ENCODE results near the gene RBM4.

Gene RBM4

DNA sequence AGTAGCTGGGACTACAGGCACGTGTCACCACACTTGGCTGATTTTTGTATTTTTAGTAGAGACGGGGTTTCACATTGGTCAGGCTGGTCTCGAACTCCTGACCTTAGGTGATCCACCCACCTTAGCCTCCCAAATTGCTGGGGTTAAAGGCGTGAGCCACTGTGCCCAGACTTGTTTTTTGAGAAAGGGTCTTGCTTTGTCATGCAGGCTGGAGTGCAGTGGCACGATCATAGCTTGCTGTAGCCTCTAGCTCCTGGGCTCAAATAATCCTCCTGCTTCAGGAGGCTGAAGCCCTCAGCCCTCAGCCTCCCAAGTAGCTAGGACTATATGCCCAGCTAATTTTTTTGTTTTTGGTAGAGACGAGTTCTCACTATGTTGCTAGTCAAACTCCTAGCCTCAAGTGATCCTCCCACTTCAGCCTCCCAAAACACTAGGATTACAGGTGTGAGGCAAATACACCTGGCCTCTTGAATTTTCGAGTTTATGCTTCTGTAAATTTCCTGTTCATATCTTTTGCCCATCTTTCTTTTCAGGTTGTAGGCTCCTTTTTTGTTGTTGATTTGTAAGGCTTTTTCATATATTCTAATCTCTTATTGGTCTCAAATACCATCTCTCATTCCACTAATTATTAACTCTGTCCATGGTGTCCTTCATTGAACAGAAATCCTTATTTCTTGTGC lies 42.6 kb downstream of the RBM4 start:
- H3K27ac ChIP-seq (ENCODE audit: low read length) = no peak overlapping the region
- no peak overlapping the region for H3K4me3 ChIP-seq (ENCODE audit: low read length)
- peaks cover 2% of the 10 kb centered on the region; the same call in 1 of the 2 replicates for H4K20me1 ChIP-seq (ENCODE audit: insufficient read depth, low read length)
- H3K79me2 ChIP-seq (ENCODE audit: low read length) = peaks cover 12% of the 10 kb centered on the region
- peaks cover 13% of the 10 kb centered on the region for H3K4me1 ChIP-seq (ENCODE audit: low read length)
- H2AFZ ChIP-seq (ENCODE audit: low read depth, low read length) = no peak overlapping the region
- no peaks in the 10 kb centered on the region for H3K27me3 ChIP-seq (ENCODE audit: low read depth, low read length)
- TF ChIP-seq EZH2phosphoT487 (IDR thresholded peaks at IDR 0.05; ENCODE audit: low read depth) = no peak
- TF ChIP-seq, protein P1, sequence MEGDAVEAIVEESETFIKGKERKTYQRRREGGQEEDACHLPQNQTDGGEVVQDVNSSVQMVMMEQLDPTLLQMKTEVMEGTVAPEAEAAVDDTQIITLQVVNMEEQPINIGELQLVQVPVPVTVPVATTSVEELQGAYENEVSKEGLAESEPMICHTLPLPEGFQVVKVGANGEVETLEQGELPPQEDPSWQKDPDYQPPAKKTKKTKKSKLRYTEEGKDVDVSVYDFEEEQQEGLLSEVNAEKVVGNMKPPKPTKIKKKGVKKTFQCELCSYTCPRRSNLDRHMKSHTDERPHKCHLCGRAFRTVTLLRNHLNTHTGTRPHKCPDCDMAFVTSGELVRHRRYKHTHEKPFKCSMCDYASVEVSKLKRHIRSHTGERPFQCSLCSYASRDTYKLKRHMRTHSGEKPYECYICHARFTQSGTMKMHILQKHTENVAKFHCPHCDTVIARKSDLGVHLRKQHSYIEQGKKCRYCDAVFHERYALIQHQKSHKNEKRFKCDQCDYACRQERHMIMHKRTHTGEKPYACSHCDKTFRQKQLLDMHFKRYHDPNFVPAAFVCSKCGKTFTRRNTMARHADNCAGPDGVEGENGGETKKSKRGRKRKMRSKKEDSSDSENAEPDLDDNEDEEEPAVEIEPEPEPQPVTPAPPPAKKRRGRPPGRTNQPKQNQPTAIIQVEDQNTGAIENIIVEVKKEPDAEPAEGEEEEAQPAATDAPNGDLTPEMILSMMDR (IDR thresholded peaks at IDR 0.05; ENCODE audit: low read depth, low read length) = no peak
- no peak overlapping the region for H3K9ac ChIP-seq (ENCODE audit: low read length)
- H3K9me3 ChIP-seq (ENCODE audit: insufficient read depth, low read length) = no peaks in the 10 kb centered on the region
- peaks cover 11% of the 10 kb centered on the region for H3K36me3 ChIP-seq (replicated peaks; ENCODE audit: low read depth, low read length)
- H3K4me2 ChIP-seq (ENCODE audit: low read length) = no peak overlapping the region

DNA sequence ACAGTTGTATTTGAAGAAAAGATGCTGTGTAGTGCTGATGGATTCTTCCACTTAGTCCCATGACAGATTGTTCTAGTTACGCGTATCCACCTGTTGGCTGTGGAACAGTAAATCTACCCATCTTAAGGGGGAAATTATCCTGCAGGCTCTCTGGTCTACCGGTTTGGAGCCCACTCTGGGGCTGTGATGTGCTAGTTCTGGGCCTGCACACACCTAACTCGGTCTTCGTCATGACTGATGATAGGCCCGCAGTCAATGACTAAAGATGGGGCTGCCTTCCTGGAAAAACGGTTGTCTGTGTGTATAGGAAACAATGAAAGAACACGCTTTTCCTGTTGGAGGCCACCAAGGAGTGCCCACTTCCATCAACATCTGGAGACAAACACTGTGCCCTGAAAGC lies 45.4 kb downstream of the RBM4 start:
- no peaks in the 10 kb centered on the region for H3K27me3 ChIP-seq (ENCODE audit: low read depth, low read length)
- H3K79me2 ChIP-seq (ENCODE audit: low read length) = no peaks in the 10 kb centered on the region
- H3K4me3 ChIP-seq (ENCODE audit: low read length) = no peak overlapping the region
- H3K4me2 ChIP-seq (ENCODE audit: low read length) = no peak overlapping the region
- H2AFZ ChIP-seq (ENCODE audit: low read depth, low read length) = no peak overlapping the region
- no peaks in the 10 kb centered on the region for H4K20me1 ChIP-seq (ENCODE audit: insufficient read depth, low read length)
- peaks cover 22% of the 10 kb centered on the region for H3K36me3 ChIP-seq (replicated peaks; ENCODE audit: low read depth, low read length)
- no peak overlapping the region for H3K27ac ChIP-seq (ENCODE audit: low read length)
- TF ChIP-seq EZH2phosphoT487 (IDR thresholded peaks at IDR 0.05; ENCODE audit: low read depth) = no peak
- TF ChIP-seq, protein P1 (IDR thresholded peaks at IDR 0.05; ENCODE audit: low read depth, low read length) = no peak
- H3K4me1 ChIP-seq (ENCODE audit: low read length) = peaks cover 1% of the 10 kb centered on the region; the same call in 1 of the 2 replicates
- H3K9me3 ChIP-seq (ENCODE audit: insufficient read depth, low read length) = no peaks in the 10 kb centered on the region
- no peak overlapping the region for H3K9ac ChIP-seq (ENCODE audit: low read length)

DNA sequence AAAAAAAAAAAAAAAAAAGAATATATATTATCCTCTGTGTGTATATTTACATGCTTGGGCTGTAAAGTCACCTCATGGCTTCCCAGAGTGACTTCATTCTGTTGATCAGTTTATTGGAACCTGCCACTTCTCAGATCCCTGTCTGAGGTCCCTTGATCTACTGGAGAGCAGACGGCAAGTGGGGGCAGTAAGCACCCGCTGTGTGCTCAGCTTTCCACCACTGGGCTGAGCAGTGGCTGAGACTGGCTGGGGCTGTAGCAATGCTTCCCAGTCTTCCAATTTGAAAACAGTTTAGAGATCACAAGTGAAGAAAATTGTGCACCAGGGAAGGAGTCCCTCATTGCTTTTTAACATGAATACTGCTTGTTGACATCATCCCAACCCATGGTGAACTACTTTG lies 46.1 kb downstream of the RBM4 start:
- H3K36me3 ChIP-seq (replicated peaks; ENCODE audit: low read depth, low read length) = peaks cover 22% of the 10 kb centered on the region
- H4K20me1 ChIP-seq (ENCODE audit: insufficient read depth, low read length) = no peaks in the 10 kb centered on the region

DNA sequence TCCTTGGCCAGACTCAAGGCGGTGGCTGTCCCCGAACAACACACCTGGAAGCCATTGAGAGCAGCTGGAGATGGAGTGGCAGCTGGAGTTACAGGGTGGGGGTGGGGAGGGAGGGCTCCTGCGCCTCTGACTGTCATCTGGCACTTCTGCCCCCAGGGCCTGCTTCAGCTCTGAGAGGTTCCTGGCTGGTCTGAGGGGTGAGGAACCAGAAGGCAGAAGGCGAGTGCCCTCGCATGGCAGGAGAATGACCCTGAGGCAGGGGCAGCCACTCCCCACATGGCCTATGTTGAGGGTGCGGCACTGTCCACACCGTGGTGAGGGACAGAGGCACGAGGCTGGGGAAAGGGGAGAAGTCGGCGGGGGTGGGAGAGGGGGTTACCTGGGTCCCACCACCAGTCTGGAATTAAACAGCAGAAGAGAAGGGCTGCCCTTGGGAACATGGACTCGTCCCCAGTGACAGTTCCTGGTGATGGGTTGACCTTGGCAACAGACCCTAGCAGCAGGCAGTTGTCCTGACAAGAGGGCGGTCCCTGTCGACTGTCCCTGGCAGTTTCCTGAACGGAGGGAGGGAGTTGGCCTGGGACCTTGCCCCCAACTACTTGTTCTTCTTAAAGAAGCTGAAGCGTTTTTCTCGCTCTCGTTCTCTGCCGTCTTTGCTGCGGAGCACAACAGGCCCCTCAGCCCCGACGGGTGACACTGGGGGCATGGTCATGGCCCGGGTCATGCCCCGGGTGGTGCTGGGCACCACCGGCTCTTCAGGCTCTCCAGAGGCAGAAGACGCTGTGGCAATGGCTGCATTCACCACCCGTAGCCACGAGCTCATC lies 47.0 kb downstream of the RBM4 start:
- no peaks in the 10 kb centered on the region for H3K79me2 ChIP-seq (ENCODE audit: low read length)
- H3K36me3 ChIP-seq (replicated peaks; ENCODE audit: low read depth, low read length) = peaks cover 25% of the 10 kb centered on the region
- no peaks in the 10 kb centered on the region for H4K20me1 ChIP-seq (ENCODE audit: insufficient read depth, low read length)
- no peak overlapping the region for H3K4me3 ChIP-seq (ENCODE audit: low read length)
- no peak overlapping the region for H3K27ac ChIP-seq (ENCODE audit: low read length)
- H3K4me1 ChIP-seq (ENCODE audit: low read length) = no peaks in the 10 kb centered on the region
- no peak overlapping the region for H2AFZ ChIP-seq (ENCODE audit: low read depth, low read length)
- TF ChIP-seq, protein P1 (IDR thresholded peaks at IDR 0.05; ENCODE audit: low read depth, low read length) = no peak
- TF ChIP-seq EZH2phosphoT487 (IDR thresholded peaks at IDR 0.05; ENCODE audit: low read depth) = no peak
- H3K27me3 ChIP-seq (ENCODE audit: low read depth, low read length) = no peaks in the 10 kb centered on the region
- no peaks in the 10 kb centered on the region for H3K9me3 ChIP-seq (ENCODE audit: insufficient read depth, low read length)
- H3K9ac ChIP-seq (ENCODE audit: low read length) = no peak overlapping the region
- no peak overlapping the region for H3K4me2 ChIP-seq (ENCODE audit: low read length)

More for the DNA sequence above, 46.1 kb downstream of the RBM4 start:
- no peaks in the 10 kb centered on the region for H3K79me2 ChIP-seq (ENCODE audit: low read length)
- H3K27me3 ChIP-seq (ENCODE audit: low read depth, low read length) = no peaks in the 10 kb centered on the region
- no peak overlapping the region for H3K4me3 ChIP-seq (ENCODE audit: low read length)
- H3K9me3 ChIP-seq (ENCODE audit: insufficient read depth, low read length) = no peaks in the 10 kb centered on the region
- TF ChIP-seq EZH2phosphoT487 (IDR thresholded peaks at IDR 0.05; ENCODE audit: low read depth) = no peak
- TF ChIP-seq, protein P1 (IDR thresholded peaks at IDR 0.05; ENCODE audit: low read depth, low read length) = no peak
- H3K27ac ChIP-seq (ENCODE audit: low read length) = no peak overlapping the region
- no peaks in the 10 kb centered on the region for H3K4me1 ChIP-seq (ENCODE audit: low read length)
- H2AFZ ChIP-seq (ENCODE audit: low read depth, low read length) = no peak overlapping the region
- H3K4me2 ChIP-seq (ENCODE audit: low read length) = no peak overlapping the region
- no peak overlapping the region for H3K9ac ChIP-seq (ENCODE audit: low read length)

All from OCI-LY3 (cell line).